GM12878 (cell line): ENCODE data around the gene INO80B. TPM values are rescaled to one million over a fixed set of nuclear protein-coding genes. Genes with fewer than 3 reads are reported as not detected.
A peak's percentile ranks its signal among the peaks of the same experiment; 100 is the strongest.

ENCODE experiments used
- ATAC-seq: fragments of 200-7000 bp; cut with Tn5 transposase; 3 replicates; pipeline ENCODE4 v1.9.1; 2020; ENCODE audit warnings: mild to moderate bottlenecking, moderate library complexity
- BruUV-seq: library from RNA; stranded (reverse); fragments of 400-500 nt; replicated peaks from 2 replicates; lab custom pipeline; 2021; lab: Mats Ljungman, UMichigan
- CTCF ChIA-PET: fragments of 300-600 bp; sonication (Branson Sonifier 250); formaldehyde crosslinking; extraction: SDS; loops from one replicate; lab custom pipeline; 2021; ENCODE audit warnings: inconsistent platforms; lab: Yijun Ruan, JAX
- POLR2A ChIA-PET: fragments of 350-600 bp; formaldehyde crosslinking; extraction: SDS; loops from one replicate; lab custom pipeline; 2021; ENCODE audit warnings: inconsistent platforms; lab: Charles Lee
- RAD21 ChIA-PET: fragments of 300-600 bp; sonication (Branson Sonifier 250); formaldehyde crosslinking; loops from one replicate; lab custom pipeline; 2023; ENCODE audit warnings: antibody characterized with exemption; ENCODE audit not compliant: unreplicated experiment; lab: Charles Lee
- SMC1A ChIA-PET: fragments of 300-600 bp; sonication (Branson Sonifier 250); formaldehyde crosslinking; loops from one replicate; lab custom pipeline; 2023; ENCODE audit not compliant: unreplicated experiment, uncharacterized antibody; lab: Charles Lee
- DNase-seq: peaks from one replicate; pipeline ENCODE4 v3.0.0-alpha.2; 2011; ENCODE audit warnings: low read depth, low spot score
- FAIRE-seq: peaks from 3 replicates; lab custom pipeline; 2011; peaks lifted over from hg19 to GRCh38; lab: Jason Lieb, UNC
- H2AFZ ChIP-seq: 2 replicates; pipeline ENCODE4 v1.6.0; 2011; ENCODE audit warnings: low read depth, low read length, control low read depth; ENCODE audit not compliant: control insufficient read depth
- H3K27ac ChIP-seq: 2 replicates; pipeline ENCODE4 v1.5.1; 2011; ENCODE audit warnings: control low read depth; ENCODE audit not compliant: control insufficient read depth, insufficient read depth
- H3K27me3 ChIP-seq, 2 experiments: replicated peaks in 1 of 2; 2 replicates each; pipeline versions ENCODE4 v1.6.0 to v1.6.1; 2011; ENCODE audit warnings: low read length in 1 of 2; ENCODE audit not compliant: control insufficient read depth in 2 of 2, insufficient read depth in 2 of 2
- H3K36me3 ChIP-seq, 2 experiments: 2 replicates each; pipeline ENCODE4 v1.5.1; 2011; ENCODE audit warnings: low read length in 1 of 2; ENCODE audit not compliant: control insufficient read depth in 2 of 2, insufficient read depth in 2 of 2
- H3K4me1 ChIP-seq: 2 replicates; pipeline ENCODE4 v1.6.1; 2011; ENCODE audit warnings: mild to moderate bottlenecking, low read length, moderate library complexity, mixed read lengths; ENCODE audit not compliant: control insufficient read depth, insufficient read depth
- H3K4me2 ChIP-seq: 2 replicates; pipeline ENCODE4 v1.6.0; 2011; ENCODE audit warnings: control low read depth; ENCODE audit not compliant: control insufficient read depth, insufficient read depth
- H3K4me3 ChIP-seq: fragments of 200-600 bp; sonication (generic); 2 replicates; pipeline ENCODE4 v1.5.1; 2016
- H3K79me2 ChIP-seq: 2 replicates; pipeline ENCODE4 v1.6.0; 2011; ENCODE audit warnings: low read length; ENCODE audit not compliant: control insufficient read depth, insufficient read depth
- H3K9ac ChIP-seq: 2 replicates; pipeline ENCODE4 v1.8.0; 2011; ENCODE audit warnings: low read length, control low read depth, mixed read lengths; ENCODE audit not compliant: control insufficient read depth, insufficient read depth
- H3K9me3 ChIP-seq: replicated peaks from 3 replicates; pipeline ENCODE4 v1.5.1; 2011; ENCODE audit warnings: mild to moderate bottlenecking, low read length; ENCODE audit not compliant: control insufficient read depth, insufficient read depth
- H4K20me1 ChIP-seq: 2 replicates; pipeline ENCODE4 v1.6.0; 2011; ENCODE audit not compliant: control insufficient read depth, insufficient read depth
- BMI1 ChIP-seq: fragments of 450-650 bp; IDR thresholded peaks from 2 replicates; pipeline ENCODE4 v1.6.1; 2016; ENCODE audit warnings: mild to moderate bottlenecking, moderate library complexity, borderline replicate concordance
- MYC ChIP-seq: IDR thresholded peaks from 2 replicates; pipeline ENCODE4 v1.6.1; 2011; ENCODE audit warnings: mild to moderate bottlenecking, low read length, moderate library complexity, inconsistent platforms; ENCODE audit not compliant: insufficient read depth, insufficient replicate concordance, insufficient read length, severe bottlenecking
- POU2F2 ChIP-seq: IDR thresholded peaks from 3 replicates; pipeline ENCODE4 v1.6.1; 2011; ENCODE audit warnings: low read depth, mild to moderate bottlenecking, low read length, borderline replicate concordance
- SMAD5 ChIP-seq: IDR thresholded peaks from 2 replicates; pipeline ENCODE4 v1.6.1; 2016; ENCODE audit warnings: antibody characterized with exemption, low read depth
- SMARCA5 ChIP-seq: fragments of 450-650 bp; IDR thresholded peaks from 2 replicates; pipeline ENCODE4 v1.6.1; 2017; ENCODE audit warnings: mild to moderate bottlenecking
- TARDBP ChIP-seq: IDR thresholded peaks from 2 replicates; pipeline ENCODE4 v1.6.1; 2016; ENCODE audit warnings: borderline replicate concordance
- ZNF622 ChIP-seq: fragments of 450-650 bp; IDR thresholded peaks from 2 replicates; pipeline ENCODE4 v1.6.1; 2017; ENCODE audit warnings: mild to moderate bottlenecking, inconsistent platforms
- WGBS: methylation state at CpG from one replicate; pipeline ENCODE4 v1.1.6; 2016; ENCODE audit warnings: low lambda C conversion rate; ENCODE audit not compliant: insufficient replicate concordance, insufficient coverage; ENCODE audit errors: missing lambda C conversion rate; 5-methylcytosine and 5-hydroxymethylcytosine counted together
- in situ Hi-C: fragments of 300-500 bp; cut with MboI; formaldehyde crosslinking; loops from 9 replicates; pipeline ENCODE4 v1.14.3; 2018; ENCODE audit warnings: mixed read lengths
- intact Hi-C: fragments of 100-400 bp; cut with micrococcal nuclease; formaldehyde crosslinking; loops from one replicate; pipeline ENCODE4 v1.14.2; 2022; ENCODE audit not compliant: unreplicated experiment
- polyA plus RNA-seq, 11 experiments: library from polyadenylated mRNA; depleted of rRNA in 4 of 11; unstranded in 6 of 11; stranded (reverse) in 5 of 11; fragments of >200 nt; fragmentation: Nextera tagmentation in 4 of 11; fragmentation: Illumina TruSeq in 1 of 11; extraction: Ambion mirVana in 4 of 11; extraction: Trizol in 1 of 11; gene quantifications; 1 replicate in 1 of 11; 2 replicates in 10 of 11; pipeline versions ENCODE4 v1.2.1 to v1.2.3, GENCODE V29; 2011 to 2016; ENCODE audit warnings: inconsistent platforms in 2 of 11, missing spikeins in 2 of 11, low read depth in 1 of 11
- total RNA-seq, 4 experiments: library from RNA; depleted of rRNA in 3 of 4; stranded (reverse); fragments of >200 nt in 3 of 4; fragmentation: Illumina TruSeq in 1 of 4; extraction: Trizol in 1 of 4; gene quantifications; 2 replicates each; pipeline versions ENCODE4 v1.2.1 to v1.2.3, GENCODE V29; 2013 to 2021
- TF ChIP-seq, protein P1 (sequence below): fragments of 150-350 bp; IDR thresholded peaks from 2 replicates; pipeline ENCODE4 v1.6.1; 2014; ENCODE audit warnings: mild to moderate bottlenecking, low read depth, low read length
- TF ChIP-seq, protein P2 (sequence below): IDR thresholded peaks from 2 replicates; pipeline ENCODE4 v1.6.1; 2012; ENCODE audit warnings: low read depth, low read length, improper control_type of control experiment
- TF ChIP-seq, protein P3 (sequence below): IDR thresholded peaks from 2 replicates; pipeline ENCODE4 v1.6.1; 2011; ENCODE audit warnings: borderline replicate concordance, low read depth, mild to moderate bottlenecking, moderate library complexity, mixed read lengths, low read length; ENCODE audit not compliant: insufficient read depth; ENCODE audit errors: extremely low read length
- TF ChIP-seq, protein P4 (sequence below): fragments of 450-650 bp; IDR thresholded peaks from 2 replicates; pipeline ENCODE4 v1.6.1; 2018; ENCODE audit warnings: borderline replicate concordance, mild to moderate bottlenecking; ENCODE audit not compliant: partially characterized antibody
- TF ChIP-seq, protein P5 (sequence below): IDR thresholded peaks from 2 replicates; pipeline ENCODE4 v1.6.1; 2011; ENCODE audit warnings: low read depth, mild to moderate bottlenecking, low read length, moderate library complexity, borderline replicate concordance; ENCODE audit errors: extremely low read depth
- TF ChIP-seq, protein P6 (sequence below): fragments of 450-650 bp; IDR thresholded peaks from 2 replicates; pipeline ENCODE4 v1.6.1; 2018; ENCODE audit warnings: mild to moderate bottlenecking, low read depth, moderate library complexity; ENCODE audit not compliant: partially characterized antibody

The INO80B gene
- total and polyA plus RNA-seq, 10 of the 15 experiments (the other 5 are each of a cell fraction or from before 2014, with no cell fraction given): 1.3 to 26.7 (median 11.1) TPM

DNA sequence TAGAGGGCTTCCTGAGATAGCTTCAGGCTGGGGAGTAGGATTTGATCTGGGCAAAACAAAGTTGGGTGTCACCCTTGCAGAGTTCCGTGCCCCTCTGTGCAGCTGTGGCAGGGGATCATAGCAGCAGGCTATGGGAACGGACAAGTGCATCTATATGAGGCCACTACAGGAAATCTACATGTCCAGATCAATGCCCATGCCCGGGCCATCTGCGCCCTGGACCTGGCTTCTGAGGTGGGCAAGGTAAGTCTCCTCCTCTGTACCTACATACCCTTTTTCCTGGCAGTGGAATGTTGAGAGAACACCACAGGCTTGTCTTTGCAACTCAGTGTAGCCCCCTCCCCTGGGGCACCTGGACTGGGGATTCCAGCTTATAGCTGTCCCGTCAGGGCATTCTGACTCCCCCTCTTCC lies 29.9 kb upstream of the INO80B start:
- Histone ChIP-seq H3K4me3 (no peak overlapping the region), H3K9ac (no peak overlapping the region), H3K27ac (no peak overlapping the region), H3K27me3 (no peaks in the 10 kb centered on the region), H3K4me1 (peaks cover 13% of the 10 kb centered on the region), H3K9me3 (no peaks in the 10 kb centered on the region), H2AFZ (no peak overlapping the region), H3K4me2 (no peak overlapping the region), H3K79me2 (peaks cover 9% of the 10 kb centered on the region), H4K20me1 (no peaks in the 10 kb centered on the region), H3K36me3 (peaks cover 0 to 12% of the 10 kb centered on the region in 2 experiments; a peak in 1 of 4 replicates)
- ChIA-PET CTCF (interaction anchor here (0.6 kb wide), 1 partner anchor 42 kb away, joined by 4 read pairs; no protein-coding TSS in a partner anchor), RAD21 (no interaction called here), SMC1A (interaction anchor here (0.9 to 1.2 kb wide), 2 partner anchors 16 to 32 kb away, joined by 3 read pairs; no protein-coding TSS in a partner anchor), POLR2A (interaction anchor here (0.6 kb wide), 1 partner anchor 49 kb away, joined by 3 read pairs; no protein-coding TSS in a partner anchor)
- WGBS: 79% methylated on average over 5 of the region's 5 CpGs
- FAIRE-seq (no peak), ATAC-seq (no peak), DNase-seq (no peak)
- in situ Hi-C loops: no loop called here
- intact Hi-C loops: no loop called here
- TSS peak; percentile 55 for BruUV-seq
- TF ChIP-seq POU2F2 (no peak), SMARCA5 (no peak), TARDBP (no peak), BMI1 (no peak), SMAD5 (no peak), ZNF622 (no peak), MYC (no peak)
- TF ChIP-seq, protein P1, sequence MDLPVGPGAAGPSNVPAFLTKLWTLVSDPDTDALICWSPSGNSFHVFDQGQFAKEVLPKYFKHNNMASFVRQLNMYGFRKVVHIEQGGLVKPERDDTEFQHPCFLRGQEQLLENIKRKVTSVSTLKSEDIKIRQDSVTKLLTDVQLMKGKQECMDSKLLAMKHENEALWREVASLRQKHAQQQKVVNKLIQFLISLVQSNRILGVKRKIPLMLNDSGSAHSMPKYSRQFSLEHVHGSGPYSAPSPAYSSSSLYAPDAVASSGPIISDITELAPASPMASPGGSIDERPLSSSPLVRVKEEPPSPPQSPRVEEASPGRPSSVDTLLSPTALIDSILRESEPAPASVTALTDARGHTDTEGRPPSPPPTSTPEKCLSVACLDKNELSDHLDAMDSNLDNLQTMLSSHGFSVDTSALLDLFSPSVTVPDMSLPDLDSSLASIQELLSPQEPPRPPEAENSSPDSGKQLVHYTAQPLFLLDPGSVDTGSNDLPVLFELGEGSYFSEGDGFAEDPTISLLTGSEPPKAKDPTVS: no peak
- TF ChIP-seq, protein P2, sequence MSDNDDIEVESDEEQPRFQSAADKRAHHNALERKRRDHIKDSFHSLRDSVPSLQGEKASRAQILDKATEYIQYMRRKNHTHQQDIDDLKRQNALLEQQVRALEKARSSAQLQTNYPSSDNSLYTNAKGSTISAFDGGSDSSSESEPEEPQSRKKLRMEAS: no peak
- TF ChIP-seq, protein P3, sequence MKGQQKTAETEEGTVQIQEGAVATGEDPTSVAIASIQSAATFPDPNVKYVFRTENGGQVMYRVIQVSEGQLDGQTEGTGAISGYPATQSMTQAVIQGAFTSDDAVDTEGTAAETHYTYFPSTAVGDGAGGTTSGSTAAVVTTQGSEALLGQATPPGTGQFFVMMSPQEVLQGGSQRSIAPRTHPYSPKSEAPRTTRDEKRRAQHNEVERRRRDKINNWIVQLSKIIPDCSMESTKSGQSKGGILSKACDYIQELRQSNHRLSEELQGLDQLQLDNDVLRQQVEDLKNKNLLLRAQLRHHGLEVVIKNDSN: no peak
- TF ChIP-seq, protein P4, sequence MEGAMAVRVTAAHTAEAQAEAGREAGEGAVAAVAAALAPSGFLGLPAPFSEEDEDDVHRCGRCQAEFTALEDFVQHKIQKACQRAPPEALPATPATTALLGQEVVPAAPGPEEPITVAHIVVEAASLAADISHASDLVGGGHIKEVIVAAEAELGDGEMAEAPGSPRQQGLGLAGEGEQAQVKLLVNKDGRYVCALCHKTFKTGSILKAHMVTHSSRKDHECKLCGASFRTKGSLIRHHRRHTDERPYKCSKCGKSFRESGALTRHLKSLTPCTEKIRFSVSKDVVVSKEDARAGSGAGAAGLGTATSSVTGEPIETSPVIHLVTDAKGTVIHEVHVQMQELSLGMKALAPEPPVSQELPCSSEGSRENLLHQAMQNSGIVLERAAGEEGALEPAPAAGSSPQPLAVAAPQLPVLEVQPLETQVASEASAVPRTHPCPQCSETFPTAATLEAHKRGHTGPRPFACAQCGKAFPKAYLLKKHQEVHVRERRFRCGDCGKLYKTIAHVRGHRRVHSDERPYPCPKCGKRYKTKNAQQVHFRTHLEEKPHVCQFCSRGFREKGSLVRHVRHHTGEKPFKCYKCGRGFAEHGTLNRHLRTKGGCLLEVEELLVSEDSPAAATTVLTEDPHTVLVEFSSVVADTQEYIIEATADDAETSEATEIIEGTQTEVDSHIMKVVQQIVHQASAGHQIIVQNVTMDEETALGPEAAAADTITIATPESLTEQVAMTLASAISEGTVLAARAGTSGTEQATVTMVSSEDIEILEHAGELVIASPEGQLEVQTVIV: no peak
- TF ChIP-seq, protein P5, sequence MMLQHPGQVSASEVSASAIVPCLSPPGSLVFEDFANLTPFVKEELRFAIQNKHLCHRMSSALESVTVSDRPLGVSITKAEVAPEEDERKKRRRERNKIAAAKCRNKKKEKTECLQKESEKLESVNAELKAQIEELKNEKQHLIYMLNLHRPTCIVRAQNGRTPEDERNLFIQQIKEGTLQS: no peak
- TF ChIP-seq, protein P6, sequence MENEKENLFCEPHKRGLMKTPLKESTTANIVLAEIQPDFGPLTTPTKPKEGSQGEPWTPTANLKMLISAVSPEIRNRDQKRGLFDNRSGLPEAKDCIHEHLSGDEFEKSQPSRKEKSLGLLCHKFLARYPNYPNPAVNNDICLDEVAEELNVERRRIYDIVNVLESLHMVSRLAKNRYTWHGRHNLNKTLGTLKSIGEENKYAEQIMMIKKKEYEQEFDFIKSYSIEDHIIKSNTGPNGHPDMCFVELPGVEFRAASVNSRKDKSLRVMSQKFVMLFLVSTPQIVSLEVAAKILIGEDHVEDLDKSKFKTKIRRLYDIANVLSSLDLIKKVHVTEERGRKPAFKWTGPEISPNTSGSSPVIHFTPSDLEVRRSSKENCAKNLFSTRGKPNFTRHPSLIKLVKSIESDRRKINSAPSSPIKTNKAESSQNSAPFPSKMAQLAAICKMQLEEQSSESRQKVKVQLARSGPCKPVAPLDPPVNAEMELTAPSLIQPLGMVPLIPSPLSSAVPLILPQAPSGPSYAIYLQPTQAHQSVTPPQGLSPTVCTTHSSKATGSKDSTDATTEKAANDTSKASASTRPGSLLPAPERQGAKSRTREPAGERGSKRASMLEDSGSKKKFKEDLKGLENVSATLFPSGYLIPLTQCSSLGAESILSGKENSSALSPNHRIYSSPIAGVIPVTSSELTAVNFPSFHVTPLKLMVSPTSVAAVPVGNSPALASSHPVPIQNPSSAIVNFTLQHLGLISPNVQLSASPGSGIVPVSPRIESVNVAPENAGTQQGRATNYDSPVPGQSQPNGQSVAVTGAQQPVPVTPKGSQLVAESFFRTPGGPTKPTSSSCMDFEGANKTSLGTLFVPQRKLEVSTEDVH: no peak
